ENCODE results near the gene SLC9A8.

DNA sequence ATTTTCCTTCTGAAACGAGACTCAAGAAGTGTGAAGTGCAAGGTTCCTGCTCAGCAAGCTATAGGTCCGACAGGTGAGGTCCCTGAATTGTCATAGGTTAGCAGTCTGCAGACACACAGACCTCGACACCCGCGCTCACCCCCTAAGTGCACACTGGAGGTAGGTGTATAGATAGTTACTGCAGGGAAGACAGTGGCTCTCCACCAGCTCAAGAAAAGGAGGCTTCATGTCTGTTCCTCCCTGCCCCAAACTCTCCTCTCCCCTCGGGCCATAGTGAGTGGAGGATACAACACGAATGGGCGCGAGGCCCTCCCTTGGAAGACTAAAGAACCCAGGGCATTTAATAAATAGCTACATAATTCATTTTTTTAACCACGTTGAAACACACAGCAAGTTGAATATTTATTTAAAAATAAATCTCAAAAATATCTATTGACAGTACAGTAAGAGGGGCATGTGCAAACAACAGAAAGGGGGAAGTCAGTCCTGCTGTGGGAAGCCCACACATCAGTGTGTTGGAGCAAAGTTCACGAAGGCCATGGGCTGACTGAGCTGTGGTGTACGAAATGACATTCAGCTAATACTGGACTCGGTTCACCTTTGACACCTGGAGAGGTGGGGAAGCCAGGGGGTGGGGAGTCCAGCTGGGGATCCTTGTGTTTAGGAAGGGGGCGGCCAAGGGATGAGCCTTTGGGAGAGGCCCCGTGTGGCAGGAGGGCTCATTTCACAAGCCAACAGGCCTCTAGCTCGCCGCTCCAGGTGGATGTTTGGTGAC is 92.0 kb downstream of the SLC9A8 start:
- TF ChIP-seq POLR2A (IDR thresholded peaks at IDR 0.05; ENCODE audit: low read length): no peak
- TF ChIP-seq GATA1 (IDR thresholded peaks at IDR 0.05; ENCODE audit: low read depth, low read length): no peak

Data from erythroblast (primary cell).